SK-N-SH (cell line): ENCODE results near the gene GON7. TPM values are rescaled to one million over a fixed set of nuclear protein-coding genes. Genes with fewer than 3 reads are reported as not detected.

Source experiments
- CTCF ChIA-PET: fragments of 300-600, 350-600 bp; formaldehyde crosslinking; extraction: SDS; loops from one replicate; lab custom pipeline; 2021; lab: Yijun Ruan, JAX
- POLR2A ChIA-PET: fragments of 350-600 bp; sonication (Branson Sonifier 250); formaldehyde crosslinking; extraction: SDS; loops from one replicate; lab custom pipeline; 2020; ENCODE audit warnings: antibody characterized with exemption, inconsistent platforms; lab: Yijun Ruan, JAX
- DNase-seq: peaks from one replicate; pipeline ENCODE4 v3.0.0; 2012
- H2AFZ ChIP-seq: fragments of 200-600 bp; sonication (generic); 2 replicates; pipeline ENCODE4 v1.8.1; 2016; ENCODE audit warnings: antibody characterized with exemption, mild to moderate bottlenecking, low read depth
- H3F3A ChIP-seq: fragments of 200-600 bp; sonication (generic); replicated peaks from 2 replicates; pipeline ENCODE3; 2016; ENCODE audit warnings: antibody characterized with exemption, mild to moderate bottlenecking; ENCODE audit not compliant: insufficient read depth
- H3K27ac ChIP-seq, 2 experiments: fragments of 200-500 bp in 1 of 2; fragments of 200-600 bp in 1 of 2; sonication (Bioruptor generic) in 1 of 2; sonication (generic), shearing (Covaris generic) in 1 of 2; 2 replicates each; pipeline versions ENCODE4 v1.5.1 to v1.6.1; 2014 to 2016; ENCODE audit warnings: low read depth in 2 of 2, inconsistent platforms in 1 of 2, low read length in 1 of 2, mild to moderate bottlenecking in 1 of 2, mixed read lengths in 1 of 2
- H3K27me3 ChIP-seq: fragments of 200-600 bp; sonication (generic), shearing (Covaris generic); 2 replicates; pipeline ENCODE4 v1.6.1; 2016; ENCODE audit warnings: mixed run types; ENCODE audit not compliant: insufficient read depth
- H3K36me3 ChIP-seq, 2 experiments: fragments of 200-500 bp in 1 of 2; fragments of 200-600 bp in 1 of 2; sonication (Bioruptor generic) in 1 of 2; sonication (generic) in 1 of 2; replicated peaks in 1 of 2; 2 replicates each; pipeline versions ENCODE3 to v1.5.1; 2014 to 2016; ENCODE audit warnings: low read length in 1 of 2, mild to moderate bottlenecking in 1 of 2; ENCODE audit not compliant: insufficient read depth in 2 of 2, control insufficient read depth in 1 of 2
- H3K4me1 ChIP-seq, 2 experiments: fragments of 200-500 bp in 1 of 2; fragments of 200-600 bp in 1 of 2; sonication (Bioruptor generic) in 1 of 2; sonication (generic), shearing (Covaris generic) in 1 of 2; 2 replicates each; pipeline versions ENCODE4 v1.5.1 to v1.6.1; 2014 to 2016; ENCODE audit warnings: low read depth in 1 of 2, low read length in 1 of 2, mixed run types in 1 of 2; ENCODE audit not compliant: insufficient read depth in 2 of 2, control insufficient read depth in 1 of 2
- H3K4me2 ChIP-seq: fragments of 200-600 bp; sonication (generic), shearing (Covaris generic); 2 replicates; pipeline ENCODE4 v1.6.1; 2017; ENCODE audit warnings: mixed run types
- H3K4me3 ChIP-seq, 2 experiments: fragments of 200-500 bp in 1 of 2; fragments of 200-600 bp in 1 of 2; sonication (Bioruptor generic) in 1 of 2; sonication (generic), shearing (Covaris generic) in 1 of 2; 2 replicates each; pipeline versions ENCODE4 v1.5.1 to v1.8.1; 2014 to 2016; ENCODE audit warnings: low read depth in 2 of 2, inconsistent platforms in 1 of 2, low read length in 1 of 2, mild to moderate bottlenecking in 1 of 2, mixed read lengths in 1 of 2, moderate library complexity in 1 of 2
- H3K79me2 ChIP-seq: fragments of 200-600 bp; sonication (generic); 2 replicates; pipeline ENCODE4 v1.8.1; 2017; ENCODE audit warnings: mild to moderate bottlenecking; ENCODE audit not compliant: insufficient read depth
- H3K9ac ChIP-seq: fragments of 200-600 bp; sonication (generic); 2 replicates; pipeline ENCODE4 v1.6.1; 2017; ENCODE audit warnings: mixed run types
- H3K9me2 ChIP-seq: fragments of 200-600 bp; sonication (generic); 2 replicates; pipeline ENCODE4 v1.6.1; 2017; ENCODE audit warnings: mixed run types
- H3K9me3 ChIP-seq: fragments of 200-600 bp; sonication (generic); 2 replicates; pipeline ENCODE4 v1.6.1; 2017; ENCODE audit warnings: mixed run types, mild to moderate bottlenecking, moderate library complexity
- H4K20me1 ChIP-seq: fragments of 200-600 bp; sonication (generic); 2 replicates; pipeline ENCODE4 v1.6.1; 2017; ENCODE audit warnings: mild to moderate bottlenecking, mixed run types; ENCODE audit not compliant: insufficient read depth
- CTCF ChIP-seq: fragments of 200-600 bp; sonication (generic); IDR thresholded peaks from 2 replicates; pipeline ENCODE4 v1.6.1; 2017; ENCODE audit warnings: antibody characterized with exemption, mild to moderate bottlenecking, moderate library complexity
- EZH2phosphoT487 ChIP-seq: fragments of 200-600 bp; sonication (generic); IDR thresholded peaks from 2 replicates; pipeline ENCODE4 v1.6.1; 2017; ENCODE audit warnings: low read depth, mixed run types, mild to moderate bottlenecking, antibody characterized with exemption, moderate library complexity, borderline replicate concordance
- IRF3 ChIP-seq: fragments of 150-350 bp; IDR thresholded peaks from 2 replicates; pipeline ENCODE4 v1.6.1; 2016; ENCODE audit warnings: mild to moderate bottlenecking, low read depth, low read length
- JUND ChIP-seq: IDR thresholded peaks from 2 replicates; pipeline ENCODE4 v1.4.0; 2012
- MXI1 ChIP-seq: IDR thresholded peaks from 2 replicates; pipeline ENCODE4 v1.6.1; 2012; ENCODE audit warnings: mild to moderate bottlenecking, low read depth, low read length, improper control_type of control experiment
- NFIC ChIP-seq: IDR thresholded peaks from 2 replicates; pipeline ENCODE4 v1.4.0; 2012; ENCODE audit warnings: borderline replicate concordance
- PBX3 ChIP-seq: IDR thresholded peaks from 2 replicates; pipeline ENCODE4; 2012
- RAD21 ChIP-seq: IDR thresholded peaks from 2 replicates; pipeline ENCODE4 v1.6.1; 2012; ENCODE audit warnings: mild to moderate bottlenecking, low read length
- RFX5 ChIP-seq: IDR thresholded peaks from 2 replicates; pipeline ENCODE4 v1.6.1; 2012; ENCODE audit warnings: mild to moderate bottlenecking, improper control_type of control experiment, low read length
- SMC3 ChIP-seq: IDR thresholded peaks from 2 replicates; pipeline ENCODE4 v1.6.1; 2012; ENCODE audit warnings: low read depth, low read length, improper control_type of control experiment
- USF1 ChIP-seq: IDR thresholded peaks from 2 replicates; pipeline ENCODE4 v1.4.0; 2012; ENCODE audit warnings: low read depth, borderline replicate concordance
- WGBS: methylation state at CpG from one replicate; pipeline ENCODE4 v1.1.6; 2017; ENCODE audit warnings: low lambda C conversion rate; 5-methylcytosine and 5-hydroxymethylcytosine counted together
- polyA plus RNA-seq, 3 experiments: library from polyadenylated mRNA; depleted of rRNA; stranded (reverse); fragments of >200 nt; gene quantifications; 2 replicates each; pipeline ENCODE4 v1.2.3, GENCODE V29; 2012

Gene GON7
- polyA plus RNA-seq, 1 of the 3 experiments (the other 2 are of a cell fraction): 14.8 TPM

- Histone ChIP-seq H4K20me1 (no peaks in the 10 kb centered on the region), H3K4me1 (peaks cover 6% of the 10 kb centered on the region in 2 experiments; a peak in 3 of 4 replicates), H3K9ac (peak overlapping the region; percentile 69), H3K9me2 (no peaks in the 10 kb centered on the region), H3K27me3 (no peaks in the 10 kb centered on the region), H3K36me3 (peaks cover 18 to 31% of the 10 kb centered on the region in 2 experiments), H3K79me2 (peaks cover 74% of the 10 kb centered on the region), H3K27ac (peak overlapping the region; percentile 63 to 77), H3F3A (peaks cover 29% of the 10 kb centered on the region), H2AFZ (peak overlapping the region; percentile 85), H3K4me2 (peak overlapping the region; percentile 84), H3K4me3 (peak overlapping the region; percentile 75 to 97), H3K9me3 (no peaks in the 10 kb centered on the region)
- WGBS: under 1% methylated on average over 11 of the region's 23 CpGs
- peak; percentile 60 for TF ChIP-seq CTCF
- TF ChIP-seq USF1: no peak
- TF ChIP-seq RAD21: peak; percentile 54
- TF ChIP-seq SMC3: peak; percentile 27; the same call in 1 of the 2 replicates
- no peak for TF ChIP-seq IRF3
- ChIA-PET POLR2A (interaction anchor here (0.6 to 3.6 kb wide), 3 partner anchors 14 to 459 kb away, joined by 3 to 19 read pairs (median 3); partner anchors contain the start of genes LGMN, LYSET and MOAP1), CTCF (interaction anchor here (0.6 to 4.1 kb wide), 36 partner anchors 10 to 732 kb away, joined by 3 to 25 read pairs (median 4); partner anchors contain the start of genes ITPK1, LYSET and MOAP1)
- peak; percentile 79 for DNase-seq
These were observed 823 bp upstream of the GON7 start for GRCh38 chr14:93207468-93208308.

DNA sequence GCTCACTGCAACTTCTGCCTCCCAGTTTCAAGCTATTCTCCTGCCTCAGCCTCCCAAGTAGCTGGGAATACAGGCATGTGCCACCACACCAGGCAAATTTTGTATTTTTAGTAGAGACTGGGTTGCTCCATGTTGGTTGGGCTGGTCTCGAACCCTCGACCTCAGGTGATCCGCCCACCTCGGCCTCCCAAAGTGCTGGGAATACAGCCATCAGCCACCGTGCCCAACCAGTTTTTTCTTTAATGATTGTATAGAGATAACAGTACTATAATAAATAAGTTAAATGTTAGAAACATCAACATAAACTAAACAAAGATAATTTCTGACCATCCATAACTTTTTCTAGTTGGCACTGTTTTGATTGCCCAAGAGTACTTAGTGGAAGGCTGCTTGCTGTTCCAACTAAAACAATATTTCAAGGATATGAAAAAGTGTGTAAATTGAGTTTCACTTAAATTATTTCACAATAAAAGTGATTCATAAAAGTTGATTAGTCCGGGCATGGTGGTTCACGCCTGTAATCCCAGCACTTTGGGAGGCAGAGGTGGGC, 5.6 kb downstream of the GON7 start:
- no peaks in the 10 kb centered on the region; a peak in 1 of 4 replicates for H3K4me1 ChIP-seq
- no peaks in the 10 kb centered on the region for H3K27me3 ChIP-seq
- no peak overlapping the region for H3K9ac ChIP-seq
- no peaks in the 10 kb centered on the region for H3K9me2 ChIP-seq
- ChIA-PET CTCF (interaction anchor here (0.7 kb wide), 1 partner anchor 16 kb away, joined by 3 read pairs; no protein-coding TSS in a partner anchor), POLR2A (no interaction called here)
- peaks cover 11% of the 10 kb centered on the region for H3F3A ChIP-seq
- H3K4me3 ChIP-seq: no peak overlapping the region
- H3K36me3 ChIP-seq: peaks cover 2 to 9% of the 10 kb centered on the region in 2 experiments
- H3K79me2 ChIP-seq: peaks cover 34% of the 10 kb centered on the region
- no peak overlapping the region for H3K4me2 ChIP-seq
- TF ChIP-seq EZH2phosphoT487 (no peak), MXI1 (no peak), PBX3 (no peak), JUND (no peak), RFX5 (no peak), NFIC (no peak)
- no peaks in the 10 kb centered on the region for H4K20me1 ChIP-seq
- 86% methylated on average over 7 of the region's 7 CpGs for WGBS
- no peak overlapping the region for H2AFZ ChIP-seq
- no peak for DNase-seq
- H3K27ac ChIP-seq: no peak overlapping the region
- no peaks in the 10 kb centered on the region for H3K9me3 ChIP-seq
